OCI-M2 (cell line): ENCODE data around the gene YIF1A.
"Not testable (repeated sequence)": the region's sequence is repeated elsewhere in the genome, so short reads cannot be mapped to it uniquely, and the experiment has no call there.

Source experiments
- DNase-seq: peaks from one replicate; lab custom pipeline; 2025; ENCODE audit not compliant: unreplicated experiment; lab: John Stamatoyannopoulos, UW

The YIF1A gene

GRCh38 chr11:66311965-66312548 lies 23.1 kb upstream of the YIF1A start:
- DNase-seq, result peak; percentile 72

- DNase-seq, result no peak
Measured at GRCh38 chr11:66311470-66311964, 22.6 kb upstream of the YIF1A start.

GRCh38 chr11:66310803-66311440 lies 22.0 kb upstream of the YIF1A start:
- DNase-seq, result not testable (repeated sequence)

- DNase-seq, result no peak
Measured at GRCh38 chr11:66310324-66310723, 21.4 kb upstream of the YIF1A start.

- DNase-seq, result no peak
Measured at GRCh38 chr11:66309475-66309874, 20.5 kb upstream of the YIF1A start.

- no peak for DNase-seq
Measured at GRCh38 chr11:66302656-66303055, 13.7 kb upstream of the YIF1A start.

- DNase-seq, result no peak
Measured at GRCh38 chr11:66299186-66299585, 10.2 kb upstream of the YIF1A start.

- no peak for DNase-seq
Measured at GRCh38 chr11:66297610-66298009, 8.7 kb upstream of the YIF1A start.

- DNase-seq, result no peak
Measured at GRCh38 chr11:66294626-66295620, 6.0 kb upstream of the YIF1A start.

- no peak for DNase-seq
Measured at GRCh38 chr11:66293777-66294625, 5.1 kb upstream of the YIF1A start.

- no peak for DNase-seq
Measured at GRCh38 chr11:66293352-66293751, 4.4 kb upstream of the YIF1A start.

GRCh38 chr11:66292543-66293332 lies 3.8 kb upstream of the YIF1A start:
- DNase-seq, result no peak

GRCh38 chr11:66291706-66292542 lies 3.0 kb upstream of the YIF1A start, which contains the start of gene TMEM151A:
TSS of gene TMEM151A (plus strand) at chr11:66291894. CDS start at chr11:66292014, 120 bp downstream.
- DNase-seq, result no peak

GRCh38 chr11:66291303-66291705 lies 2.4 kb upstream of the YIF1A start:
- no peak for DNase-seq

GRCh38 chr11:66290330-66290621 lies 1.3 kb upstream of the YIF1A start:
- DNase-seq, result no peak

- peak; percentile 80 for DNase-seq
Measured at GRCh38 chr11:66289548-66290329, 796 bp upstream of the YIF1A start.

- DNase-seq, result no peak
Measured at GRCh38 chr11:66287889-66288670, 863 bp downstream of the YIF1A start.
